IMR-90 (cell line): ENCODE results near the gene AKAP6. TPM values are rescaled to one million over a fixed set of nuclear protein-coding genes. Genes with fewer than 3 reads are reported as not detected.

Experiments
- ATAC-seq: fragments of 200-7000 bp; cut with Tn5 transposase; 2 replicates; pipeline ENCODE4 v1.9.1; 2020; ENCODE audit warnings: low read depth, mild to moderate bottlenecking, moderate library complexity
- BruUV-seq: library from RNA; stranded (reverse); fragments of 400-500 nt; replicated peaks from 2 replicates; lab custom pipeline; 2021; lab: Mats Ljungman, UMichigan
- CTCF ChIA-PET: fragments of 300-600 bp; formaldehyde crosslinking; extraction: SDS; loops from one replicate; lab custom pipeline; 2021; ENCODE audit warnings: antibody characterized with exemption; lab: Yijun Ruan, JAX
- POLR2A ChIA-PET: fragments of 300-600 bp; sonication (Branson Sonifier 250); formaldehyde crosslinking; loops from one replicate; lab custom pipeline; 2022; ENCODE audit warnings: antibody characterized with exemption; ENCODE audit not compliant: unreplicated experiment; lab: Charles Lee
- DNase-seq: peaks from one replicate; pipeline ENCODE4 v3.0.0; 2013
- H2AFZ ChIP-seq: replicated peaks from 2 replicates; pipeline ENCODE3; 2013; ENCODE audit warnings: low read length, mild to moderate bottlenecking; ENCODE audit not compliant: poor library complexity
- H2AK5ac ChIP-seq: 2 replicates; pipeline ENCODE4 v1.6.1; 2013; ENCODE audit warnings: low read depth, low read length, inconsistent platforms
- H2AK9ac ChIP-seq: replicated peaks from 2 replicates; pipeline ENCODE3; 2013; ENCODE audit warnings: mild to moderate bottlenecking, low read depth, low read length, moderate library complexity; ENCODE audit not compliant: poor library complexity
- H2BK120ac ChIP-seq: 2 replicates; pipeline ENCODE4 v1.6.1; 2013; ENCODE audit warnings: low read depth, low read length, inconsistent platforms
- H2BK15ac ChIP-seq: 3 replicates; pipeline ENCODE4 v1.6.1; 2013; ENCODE audit warnings: low read depth, low read length, inconsistent platforms
- H2BK20ac ChIP-seq: 2 replicates; pipeline ENCODE4 v1.6.1; 2013; ENCODE audit warnings: low read depth, mild to moderate bottlenecking, inconsistent platforms, low read length, moderate library complexity
- H2BK5ac ChIP-seq: 2 replicates; pipeline ENCODE4 v1.6.1; 2013; ENCODE audit warnings: mild to moderate bottlenecking, low read depth, low read length, inconsistent platforms; ENCODE audit not compliant: poor library complexity, severe bottlenecking
- H3K14ac ChIP-seq: replicated peaks from 2 replicates; pipeline ENCODE4 v1.6.1; 2013; ENCODE audit warnings: low read depth, low read length, inconsistent platforms
- H3K18ac ChIP-seq: 2 replicates; pipeline ENCODE4 v1.6.1; 2013; ENCODE audit warnings: low read depth, low read length, control low read depth
- H3K23ac ChIP-seq: 2 replicates; pipeline ENCODE4 v1.6.1; 2013; ENCODE audit warnings: low read depth, low read length, inconsistent platforms
- H3K27ac ChIP-seq: 2 replicates; pipeline ENCODE4 v1.5.1; 2013; ENCODE audit warnings: mild to moderate bottlenecking, control low read depth, low read length; ENCODE audit not compliant: insufficient read depth
- H3K27me3 ChIP-seq: 2 replicates; pipeline ENCODE4 v1.6.1; 2013; ENCODE audit warnings: low read length; ENCODE audit not compliant: control insufficient read depth, insufficient read depth
- H3K36me3 ChIP-seq: 2 replicates; pipeline ENCODE4 v1.6.1; 2013; ENCODE audit warnings: low read length, mixed read lengths; ENCODE audit not compliant: control insufficient read depth, insufficient read depth
- H3K4ac ChIP-seq: 2 replicates; pipeline ENCODE4 v1.6.1; 2013; ENCODE audit warnings: low read depth, low read length, inconsistent platforms
- H3K4me1 ChIP-seq: 2 replicates; pipeline ENCODE4 v1.6.1; 2013; ENCODE audit warnings: low read length, mixed read lengths; ENCODE audit not compliant: control insufficient read depth, insufficient read depth
- H3K4me2 ChIP-seq: 2 replicates; pipeline ENCODE4 v1.6.1; 2013; ENCODE audit warnings: low read depth, mild to moderate bottlenecking, control low read depth, low read length, moderate library complexity
- H3K4me3 ChIP-seq: 2 replicates; pipeline ENCODE4 v1.5.1; 2013; ENCODE audit warnings: low read depth, mild to moderate bottlenecking, control low read depth, low read length, moderate library complexity; ENCODE audit not compliant: insufficient read depth
- H3K56ac ChIP-seq: 2 replicates; pipeline ENCODE4 v1.6.1; 2013; ENCODE audit warnings: low read length, inconsistent platforms; ENCODE audit not compliant: insufficient read depth; ENCODE audit errors: extremely low read depth
- H3K79me1 ChIP-seq, 2 experiments: 2 replicates each; pipeline ENCODE4 v1.6.1; 2013; ENCODE audit warnings: low read length in 2 of 2, inconsistent platforms in 1 of 2, low read depth in 1 of 2
- H3K9ac ChIP-seq: 2 replicates; pipeline ENCODE4 v1.6.1; 2013; ENCODE audit warnings: low read depth, low read length, control low read depth
- H3K9me1 ChIP-seq: 2 replicates; pipeline ENCODE4 v1.6.1; 2013; ENCODE audit warnings: low read length, inconsistent platforms; ENCODE audit not compliant: insufficient read depth
- H3K9me3 ChIP-seq: 2 replicates; pipeline ENCODE4 v1.6.1; 2013; ENCODE audit warnings: low read length; ENCODE audit not compliant: control insufficient read depth, insufficient read depth
- H4K20me1 ChIP-seq: 2 replicates; pipeline ENCODE4 v1.6.1; 2013; ENCODE audit warnings: low read length, inconsistent platforms; ENCODE audit not compliant: insufficient read depth
- H4K5ac ChIP-seq: 2 replicates; pipeline ENCODE4 v1.6.1; 2013; ENCODE audit warnings: mild to moderate bottlenecking, low read depth, low read length, control low read depth
- H4K8ac ChIP-seq, 2 experiments: 2 replicates each; pipeline ENCODE4 v1.6.1; 2013; ENCODE audit warnings: low read depth in 2 of 2, low read length in 2 of 2, control low read depth in 1 of 2, inconsistent platforms in 1 of 2
- H4K91ac ChIP-seq: 2 replicates; pipeline ENCODE4 v1.6.1; 2013; ENCODE audit warnings: low read depth, low read length, inconsistent platforms; ENCODE audit not compliant: insufficient read depth
- CHD1 ChIP-seq: IDR thresholded peaks from 2 replicates; pipeline ENCODE4 v1.6.1; 2012; ENCODE audit warnings: low read depth, low read length, improper control_type of control experiment
- CTCF ChIP-seq: conservative IDR thresholded peaks from 2 replicates; pipeline ENCODE4 v1.5.1; 2012; ENCODE audit warnings: mild to moderate bottlenecking, low read depth, low read length, improper control_type of control experiment
- MAFK ChIP-seq: IDR thresholded peaks from 2 replicates; pipeline ENCODE4 v1.6.1; 2012; ENCODE audit warnings: low read depth, low read length, improper control_type of control experiment
- MAZ ChIP-seq: IDR thresholded peaks from 2 replicates; pipeline ENCODE4 v1.6.1; 2012; ENCODE audit warnings: low read depth, mild to moderate bottlenecking, low read length, improper control_type of control experiment, moderate library complexity, borderline replicate concordance
- MXI1 ChIP-seq: IDR thresholded peaks from 2 replicates; pipeline ENCODE4 v1.6.1; 2012; ENCODE audit warnings: low read depth, mild to moderate bottlenecking, low read length, moderate library complexity, borderline replicate concordance
- RFX5 ChIP-seq: IDR thresholded peaks from 2 replicates; pipeline ENCODE4 v1.8.0; 2012; ENCODE audit warnings: low read depth, mild to moderate bottlenecking, low read length, moderate library complexity
- WGBS, 2 experiments: methylation state at CpG; one replicate each; pipeline versions ENCODE4 v1.1.5 to v1.1.7; 2013; ENCODE audit warnings: missing lambda C conversion rate in 2 of 2; ENCODE audit not compliant: insufficient read length in 1 of 2; ENCODE audit errors: extremely low coverage in 2 of 2; 5-methylcytosine and 5-hydroxymethylcytosine counted together
- dilution Hi-C: fragments of 300-500 bp; cut with HindIII; formaldehyde crosslinking; loops from one replicate; pipeline ENCODE4 v1.14.3; 2018; ENCODE audit warnings: low sequenced_read_pairs; ENCODE audit not compliant: unreplicated experiment
- in situ Hi-C: fragments of 300-500 bp; cut with MboI; formaldehyde crosslinking; loops from 3 replicates; pipeline ENCODE4 v1.14.3; 2019; ENCODE audit warnings: low sequenced_read_pairs, inconsistent platforms, mixed read lengths
- intact Hi-C: fragments of 100-400 bp; cut with micrococcal nuclease; formaldehyde crosslinking; loops from 2 replicates; pipeline ENCODE4 v1.10.0; 2022
- polyA plus RNA-seq, 3 experiments: library from polyadenylated mRNA; depleted of rRNA; stranded (reverse); fragments of >200 nt; gene quantifications; 2 replicates each; pipeline ENCODE4 v1.2.3, GENCODE V29; 2012; ENCODE audit warnings: low replicate concordance in 1 of 3
- total RNA-seq: library from RNA; depleted of rRNA; stranded (reverse); fragments of >200 nt; gene quantifications from 2 replicates; pipeline ENCODE4 v1.2.3, GENCODE V29; 2012

Gene AKAP6
- total and polyA plus RNA-seq, 2 of the 4 experiments (the other 2 are of a cell fraction) = 0.22 to 1.6 TPM

GRCh38 chr14:32438517-32438916 lies 109.4 kb downstream of the AKAP6 start:
- Histone ChIP-seq H3K23ac (no peak overlapping the region), H2AK9ac (no peak overlapping the region), H3K18ac (no peak overlapping the region), H2BK5ac (no peak overlapping the region), H4K20me1 (no peaks in the 10 kb centered on the region), H3K4me2 (no peak overlapping the region), H3K14ac (no peak overlapping the region), H2AFZ (no peak overlapping the region), H3K9ac (no peak overlapping the region), H4K5ac (no peak overlapping the region), H2BK15ac (no peak overlapping the region), H3K4me1 (no peaks in the 10 kb centered on the region), H2BK120ac (no peak overlapping the region), H4K8ac (no peak overlapping the region), H3K27me3 (no peaks in the 10 kb centered on the region; the same call in none of the 2 replicates), H2BK20ac (no peak overlapping the region), H3K56ac (no peak overlapping the region), H3K9me3 (no peaks in the 10 kb centered on the region), H3K27ac (no peak overlapping the region), H3K9me1 (no peaks in the 10 kb centered on the region), H3K79me1 (no peaks in the 10 kb centered on the region), H3K36me3 (no peaks in the 10 kb centered on the region), H3K4me3 (no peak overlapping the region), H3K4ac (no peak overlapping the region), H2AK5ac (no peak overlapping the region), H4K91ac (no peak overlapping the region)
- no CpG with 5 or more reads among the region's 1 CpG for WGBS, 2 experiments
- no TSS peak for BruUV-seq
- ATAC-seq (no peak), DNase-seq (no peak)
- TF ChIP-seq RFX5 (no peak), CHD1 (no peak), MAZ (no peak), CTCF (no peak), MAFK (no peak), MXI1 (no peak)
- CTCF ChIA-PET = interaction anchor here (0.6 kb wide), 1 partner anchor 173 kb away, joined by 3 read pairs; no protein-coding TSS in a partner anchor
- in situ Hi-C loops = no loop called here
- intact Hi-C loops = no loop called here
- POLR2A ChIA-PET = no interaction called here
- dilution Hi-C loops = no loop called here
